CD14-positive monocyte (primary cell): ENCODE measurements around the gene ZFP91. TPM values are rescaled to one million over a fixed set of nuclear protein-coding genes. Genes with fewer than 3 reads are reported as not detected.

Source experiments
- DNase-seq, 3 donors: peaks; one replicate each; pipeline ENCODE4 v3.0.0-alpha.2; 2011 to 2022
- H2AFZ ChIP-seq: 2 replicates; pipeline ENCODE4 v1.6.0; 2012; ENCODE audit warnings: mild to moderate bottlenecking, low read depth, low read length, inconsistent platforms; ENCODE audit not compliant: insufficient read depth, poor library complexity, severe bottlenecking
- H3K27ac ChIP-seq, 2 donors: 1 replicate in 1 of 2; 2 replicates in 1 of 2; pipeline ENCODE4 v1.5.1; 2012 to 2013; ENCODE audit warnings: low read length in 2 of 2, control low read depth in 1 of 2, inconsistent platforms in 1 of 2, low read depth in 1 of 2, mild to moderate bottlenecking in 1 of 2
- H3K27me3 ChIP-seq, 2 donors: one replicate each; pipeline versions ENCODE4 v1.6.0 to v1.6.1; 2011 to 2013; ENCODE audit warnings: low read length in 2 of 2; ENCODE audit not compliant: control insufficient read depth in 2 of 2, insufficient read depth in 2 of 2
- H3K36me3 ChIP-seq, 2 donors: replicated peaks in 1 of 2; 1 replicate in 1 of 2; 2 replicates in 1 of 2; pipeline versions ENCODE4 v1.5.1 to v1.6.1; 2012 to 2013; ENCODE audit warnings: low read length in 2 of 2, control low read depth in 1 of 2, inconsistent platforms in 1 of 2, mild to moderate bottlenecking in 1 of 2; ENCODE audit not compliant: insufficient read depth in 2 of 2, control insufficient read depth in 1 of 2
- H3K4me1 ChIP-seq, 2 donors: 1 replicate in 1 of 2; 2 replicates in 1 of 2; pipeline versions ENCODE4 v1.5.1 to v1.6.1; 2012 to 2013; ENCODE audit warnings: low read length in 2 of 2, control low read depth in 1 of 2, inconsistent platforms in 1 of 2, mild to moderate bottlenecking in 1 of 2, moderate library complexity in 1 of 2; ENCODE audit not compliant: insufficient read depth in 2 of 2, control insufficient read depth in 1 of 2
- H3K4me2 ChIP-seq: replicated peaks from 2 replicates; pipeline ENCODE3; 2012; ENCODE audit warnings: low read length, moderate library complexity, mild to moderate bottlenecking; ENCODE audit not compliant: poor library complexity, severe bottlenecking; ENCODE audit errors: extremely low read depth
- H3K4me3 ChIP-seq, 3 experiments: fragments of 200-600 bp in 1 of 3; sonication (generic) in 1 of 3; replicated peaks in 1 of 3; 1 replicate in 2 of 3; 2 replicates in 1 of 3; pipeline ENCODE4 v1.5.1; 2011 to 2013; ENCODE audit warnings: low read length in 3 of 3, mild to moderate bottlenecking in 3 of 3, control low read depth in 2 of 3, low read depth in 2 of 3, inconsistent platforms in 1 of 3, moderate library complexity in 1 of 3
- H3K79me2 ChIP-seq: 2 replicates; pipeline ENCODE4 v1.6.0; 2012; ENCODE audit warnings: mild to moderate bottlenecking, control low read depth, inconsistent platforms, low read length, moderate library complexity; ENCODE audit not compliant: insufficient read depth
- H3K9ac ChIP-seq: 2 replicates; pipeline ENCODE4 v1.6.0; 2017; ENCODE audit warnings: low read length, mild to moderate bottlenecking; ENCODE audit not compliant: insufficient read depth, poor library complexity, severe bottlenecking
- H3K9me3 ChIP-seq, 2 donors: replicated peaks in 1 of 2; 1 replicate in 1 of 2; 2 replicates in 1 of 2; pipeline versions ENCODE4 v1.5.1 to v1.6.1; 2012 to 2013; ENCODE audit warnings: low read length in 2 of 2, control low read depth in 1 of 2; ENCODE audit not compliant: control insufficient read depth in 1 of 2, insufficient read depth in 1 of 2
- H4K20me1 ChIP-seq: 2 replicates; pipeline ENCODE4 v1.6.0; 2012; ENCODE audit warnings: mild to moderate bottlenecking, low read length, control low read depth, moderate library complexity; ENCODE audit not compliant: insufficient read depth
- H3K27ac Mint-ChIP-seq, 7 donors: one replicate each; pipeline ENCODE4 v1.8.0; 2020; ENCODE audit warnings: mild to moderate bottlenecking in 7 of 7, mixed read lengths in 7 of 7, moderate library complexity in 6 of 7, inconsistent platforms in 2 of 7
- H3K27me3 Mint-ChIP-seq, 3 donors: one replicate each; pipeline ENCODE4 v1.8.0; 2021 to 2022; ENCODE audit warnings: low read depth in 3 of 3, mild to moderate bottlenecking in 3 of 3, mixed read lengths in 3 of 3, moderate library complexity in 3 of 3, inconsistent platforms in 1 of 3
- H3K36me3 Mint-ChIP-seq, 2 donors: one replicate each; pipeline ENCODE4 v1.8.0; 2020; ENCODE audit warnings: mixed read lengths in 2 of 2, inconsistent platforms in 1 of 2, mild to moderate bottlenecking in 1 of 2
- H3K4me1 Mint-ChIP-seq: one replicate; pipeline ENCODE4 v1.8.0; 2020; ENCODE audit warnings: mild to moderate bottlenecking, mixed read lengths
- H3K4me3 Mint-ChIP-seq, 2 donors: one replicate each; pipeline ENCODE4 v1.8.0; 2020; ENCODE audit warnings: mild to moderate bottlenecking in 2 of 2, mixed read lengths in 2 of 2, moderate library complexity in 1 of 2
- H3K9me3 Mint-ChIP-seq, 7 donors: one replicate each; pipeline ENCODE4 v1.8.0; 2020 to 2022; ENCODE audit warnings: mixed read lengths in 7 of 7, mild to moderate bottlenecking in 6 of 7, moderate library complexity in 6 of 7, inconsistent platforms in 2 of 7
- WGBS: methylation state at CpG from one replicate; pipeline ENCODE4 v1.1.5; 2013; ENCODE audit warnings: missing lambda C conversion rate; ENCODE audit not compliant: insufficient coverage; 5-methylcytosine and 5-hydroxymethylcytosine counted together
- intact Hi-C, 2 donors: fragments of 100-400 bp; cut with micrococcal nuclease; formaldehyde crosslinking; loops; one replicate each; pipeline versions ENCODE4 v1.15.0 to v1.15.1; 2023
- polyA plus RNA-seq, 3 donors: library from polyadenylated mRNA; depleted of rRNA in 1 of 3; unstranded in 2 of 3; stranded (reverse) in 1 of 3; fragments of 300-500 nt in 2 of 3; fragments of >200 nt in 1 of 3; fragmentation: Illumina TruSeq in 2 of 3; gene quantifications; 1 replicate in 2 of 3; 2 replicates in 1 of 3; pipeline ENCODE4 v1.2.3, GENCODE V29; 2012 to 2021
- TF ChIP-seq, protein P1 (sequence below): fragments of 200-600 bp; IDR thresholded peaks from one replicate; pipeline ENCODE4 v1.8.0; 2022; ENCODE audit warnings: antibody characterized with exemption, mild to moderate bottlenecking

ZFP91 gene
- polyA plus RNA-seq, 3 donors, result 8.0 to 15.8 (median 8.3) TPM

DNA sequence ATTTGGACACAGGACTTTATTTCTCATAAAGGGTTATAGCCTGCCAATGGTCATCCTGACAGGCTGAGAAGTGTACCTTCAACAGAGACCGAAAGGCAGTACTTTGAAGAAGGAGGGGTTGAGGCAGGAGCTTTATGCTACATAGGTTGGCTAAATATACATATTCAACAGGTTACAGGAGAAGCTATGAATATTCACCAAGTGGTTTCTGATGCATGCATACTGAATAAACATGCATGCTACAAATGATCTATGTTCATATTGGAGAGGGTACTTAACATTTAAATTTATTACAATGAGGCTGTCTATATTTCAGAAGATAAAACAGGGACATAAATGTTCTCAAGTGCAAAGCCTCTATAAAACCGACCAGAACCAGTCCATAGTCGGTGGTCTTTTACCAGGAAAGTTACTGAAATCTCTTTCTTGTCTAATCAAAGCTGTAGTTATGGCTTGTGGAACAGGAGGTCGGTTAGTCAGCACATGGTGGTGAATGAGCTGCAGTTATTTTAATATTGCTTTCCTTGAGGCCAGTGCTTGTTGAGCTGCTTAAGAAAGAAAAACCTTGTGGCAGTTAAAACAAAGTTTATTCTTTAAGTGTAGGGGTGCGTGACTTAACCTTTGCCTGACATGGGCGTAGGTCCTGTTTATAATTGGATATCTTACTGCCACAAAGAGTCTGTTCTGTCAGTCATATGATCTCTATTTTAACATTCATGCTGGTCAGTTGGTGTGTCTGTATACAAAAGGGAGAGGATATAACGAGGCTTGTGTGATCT lies 63.1 kb downstream of the ZFP91 start:
- Histone ChIP-seq H3K9me3 (peaks cover 8 to 9% of the 10 kb centered on the region in 2 donors), H3K4me2 (no peak overlapping the region), H3K4me3 (no peak overlapping the region), H2AFZ (no peak overlapping the region), H3K4me1 (peaks cover 10 to 17% of the 10 kb centered on the region in 2 donors), H3K9ac (no peak overlapping the region), H4K20me1 (no peaks in the 10 kb centered on the region), H3K36me3 (no peaks in the 10 kb centered on the region), H3K79me2 (no peaks in the 10 kb centered on the region), H3K27ac (no peak overlapping the region), H3K27me3 (no peaks in the 10 kb centered on the region)
- WGBS, result 100% methylated on average over 1 of the region's 7 CpGs
- Mint-ChIP-seq H3K36me3 (no peaks in the 10 kb centered on the region), H3K9me3 (peaks cover 0 to 22% (median 13%) of the 10 kb centered on the region in 7 donors), H3K27ac (no peak overlapping the region), H3K4me1 (peaks cover 18% of the 10 kb centered on the region), H3K4me3 (no peak overlapping the region), H3K27me3 (peaks cover 0 to 3% (median 0%) of the 10 kb centered on the region in 3 donors)
- no peak for DNase-seq
- TF ChIP-seq, protein P1, sequence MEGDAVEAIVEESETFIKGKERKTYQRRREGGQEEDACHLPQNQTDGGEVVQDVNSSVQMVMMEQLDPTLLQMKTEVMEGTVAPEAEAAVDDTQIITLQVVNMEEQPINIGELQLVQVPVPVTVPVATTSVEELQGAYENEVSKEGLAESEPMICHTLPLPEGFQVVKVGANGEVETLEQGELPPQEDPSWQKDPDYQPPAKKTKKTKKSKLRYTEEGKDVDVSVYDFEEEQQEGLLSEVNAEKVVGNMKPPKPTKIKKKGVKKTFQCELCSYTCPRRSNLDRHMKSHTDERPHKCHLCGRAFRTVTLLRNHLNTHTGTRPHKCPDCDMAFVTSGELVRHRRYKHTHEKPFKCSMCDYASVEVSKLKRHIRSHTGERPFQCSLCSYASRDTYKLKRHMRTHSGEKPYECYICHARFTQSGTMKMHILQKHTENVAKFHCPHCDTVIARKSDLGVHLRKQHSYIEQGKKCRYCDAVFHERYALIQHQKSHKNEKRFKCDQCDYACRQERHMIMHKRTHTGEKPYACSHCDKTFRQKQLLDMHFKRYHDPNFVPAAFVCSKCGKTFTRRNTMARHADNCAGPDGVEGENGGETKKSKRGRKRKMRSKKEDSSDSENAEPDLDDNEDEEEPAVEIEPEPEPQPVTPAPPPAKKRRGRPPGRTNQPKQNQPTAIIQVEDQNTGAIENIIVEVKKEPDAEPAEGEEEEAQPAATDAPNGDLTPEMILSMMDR, result no peak
- intact Hi-C loops, result no loop called here

DNA sequence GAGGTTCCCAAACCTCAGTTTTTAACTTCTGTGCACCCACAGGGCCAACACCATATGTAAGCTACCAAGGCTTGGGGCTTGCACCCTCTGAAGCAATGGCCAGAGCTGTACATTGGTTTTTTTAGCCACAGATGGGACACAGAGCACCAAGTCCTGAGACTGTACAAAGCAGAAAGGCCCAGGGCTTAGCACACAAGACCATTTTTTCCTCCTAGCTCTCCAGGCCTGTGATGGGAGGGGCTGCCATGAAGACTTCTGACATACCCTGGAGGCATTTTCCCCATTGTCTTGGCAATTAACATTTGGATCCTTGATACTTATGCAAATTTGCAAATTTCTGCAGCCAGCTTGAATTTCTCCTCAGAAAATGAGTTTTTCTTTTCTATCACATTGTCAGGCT lies 67.0 kb downstream of the ZFP91 start:
- H3K4me1 ChIP-seq, result peaks cover under 1 to 2% of the 10 kb centered on the region in 2 donors
- peaks cover 4% of the 10 kb centered on the region for H3K4me1 Mint-ChIP-seq
- H3K27ac Mint-ChIP-seq, result no peak overlapping the region
- H3K9ac ChIP-seq, result no peak overlapping the region
- intact Hi-C loops, result no loop called here
- peaks cover 0 to 4% (median 0%) of the 10 kb centered on the region in 3 donors for H3K27me3 Mint-ChIP-seq
- H3K4me3 Mint-ChIP-seq, result no peak overlapping the region
- H2AFZ ChIP-seq, result no peak overlapping the region
- H3K79me2 ChIP-seq, result no peaks in the 10 kb centered on the region
- H3K4me2 ChIP-seq, result no peak overlapping the region
- H3K9me3 Mint-ChIP-seq, result peaks cover 0 to 22% (median 13%) of the 10 kb centered on the region in 7 donors
- no peak for DNase-seq
- no peak overlapping the region for H3K4me3 ChIP-seq
- H3K27ac ChIP-seq, result no peak overlapping the region
- H3K9me3 ChIP-seq, result peaks cover 8 to 9% of the 10 kb centered on the region in 2 donors
- TF ChIP-seq, protein P1, result no peak
- H3K36me3 ChIP-seq, result no peaks in the 10 kb centered on the region
- no peaks in the 10 kb centered on the region for H3K36me3 Mint-ChIP-seq
- H3K27me3 ChIP-seq, result no peaks in the 10 kb centered on the region
- H4K20me1 ChIP-seq, result no peaks in the 10 kb centered on the region
